GM21515 (cell line): ENCODE results near the gene ASXL3.

Experiments used
- ATAC-seq: cut with Tn5 transposase; IDR thresholded peaks from one replicate; pipeline ENCODE4 v1.9.1; 2021; ENCODE audit not compliant: unreplicated experiment

The ASXL3 gene

GRCh38 chr18:33581856-33582255 lies 3.8 kb downstream of the ASXL3 start:
- no peak for ATAC-seq

- ATAC-seq, result no peak
These were observed 5.9 kb downstream of the ASXL3 start for GRCh38 chr18:33583901-33584300.

- ATAC-seq, result no peak
These were observed 6.8 kb downstream of the ASXL3 start for GRCh38 chr18:33584548-33585430.

- no peak for ATAC-seq
These were observed 7.4 kb downstream of the ASXL3 start for GRCh38 chr18:33585431-33585775.

- no peak for ATAC-seq
These were observed 10.3 kb downstream of the ASXL3 start for GRCh38 chr18:33588361-33588760.

- ATAC-seq, result no peak
These were observed 15.2 kb downstream of the ASXL3 start for GRCh38 chr18:33593261-33593660.

- no peak for ATAC-seq
These were observed 16.8 kb downstream of the ASXL3 start for GRCh38 chr18:33594799-33595198.

GRCh38 chr18:33596178-33596854 lies 18.3 kb downstream of the ASXL3 start:
- ATAC-seq, result no peak

GRCh38 chr18:33600846-33601245 lies 22.8 kb downstream of the ASXL3 start:
- no peak for ATAC-seq

GRCh38 chr18:33603454-33603853 lies 25.4 kb downstream of the ASXL3 start:
- no peak for ATAC-seq

- ATAC-seq, result no peak
These were observed 27.2 kb downstream of the ASXL3 start for GRCh38 chr18:33605250-33605649.

- no peak for ATAC-seq
These were observed 28.6 kb downstream of the ASXL3 start for GRCh38 chr18:33606621-33607020.

- no peak for ATAC-seq
These were observed 33.6 kb downstream of the ASXL3 start for GRCh38 chr18:33611525-33612135.

- ATAC-seq, result no peak
These were observed 34.6 kb downstream of the ASXL3 start for GRCh38 chr18:33612632-33613031.

GRCh38 chr18:33616556-33616955 lies 38.5 kb downstream of the ASXL3 start:
- ATAC-seq, result no peak

- no peak for ATAC-seq
These were observed 49.1 kb downstream of the ASXL3 start for GRCh38 chr18:33627114-33627513.

GRCh38 chr18:33630476-33630875 lies 52.5 kb downstream of the ASXL3 start:
- ATAC-seq, result no peak

- ATAC-seq, result no peak
These were observed 63.1 kb downstream of the ASXL3 start for GRCh38 chr18:33641141-33641540.

- ATAC-seq, result no peak
These were observed 66.5 kb downstream of the ASXL3 start for GRCh38 chr18:33644494-33644893.

GRCh38 chr18:33647365-33647764 lies 69.3 kb downstream of the ASXL3 start:
- no peak for ATAC-seq

- ATAC-seq, result no peak
These were observed 74.6 kb downstream of the ASXL3 start for GRCh38 chr18:33652635-33653034.

- no peak for ATAC-seq
These were observed 75.2 kb downstream of the ASXL3 start for GRCh38 chr18:33653231-33653630.
